Esophagus muscularis mucosa (tissue), 4 donors: Measurements from ENCODE around the gene LRRC61.

Experiments used
- CTCF ChIP-seq, 3 experiments: fragments of 200-600 bp in 2 of 3; fragments of 450-650 bp in 1 of 3; sonication (generic) in 2 of 3; IDR thresholded peaks; one replicate each; pipeline ENCODE4 v1.5.1; 2017 to 2019; ENCODE audit warnings: antibody characterized with exemption in 3 of 3, mild to moderate bottlenecking in 2 of 3, moderate library complexity in 1 of 3
- EP300 ChIP-seq: sonication (generic); formaldehyde crosslinking; IDR thresholded peaks from one replicate; pipeline ENCODE4 v1.6.1; 2017; ENCODE audit warnings: antibody characterized with exemption
- POLR2A ChIP-seq: fragments of 450-650 bp; IDR thresholded peaks from one replicate; pipeline ENCODE4 v1.6.1; 2017; ENCODE audit warnings: antibody characterized with exemption, moderate library complexity, mild to moderate bottlenecking, low read depth
- POLR2AphosphoS5 ChIP-seq, 2 donors: sonication (generic); formaldehyde crosslinking; IDR thresholded peaks; one replicate each; pipeline ENCODE4 v1.6.1; 2017; ENCODE audit warnings: antibody characterized with exemption in 2 of 2

- TF ChIP-seq POLR2AphosphoS5 (IDR thresholded peaks at IDR 0.05) (no peak), CTCF (IDR thresholded peaks at IDR 0.05) (no peak), POLR2A (no peak), EP300 (no peak)
Observed at GRCh38 chr7:150359622-150360362, 36.6 kb downstream of the LRRC61 start.
